MM.1S (cell line): ENCODE results near the gene ELP5.

ENCODE experiments used
- DNase-seq: peaks from one replicate; pipeline ENCODE4 v3.0.0-alpha.2; 2015
- H2AFZ ChIP-seq: fragments of 300-600 bp; sonication (generic); 2 replicates; pipeline ENCODE4 v1.6.0; 2016; ENCODE audit warnings: antibody characterized with exemption, low read length
- H3F3A ChIP-seq: fragments of 300-600 bp; sonication (generic); 2 replicates; pipeline ENCODE4 v1.6.1; 2016; ENCODE audit warnings: mild to moderate bottlenecking, antibody characterized with exemption, low read length, moderate library complexity, mixed read lengths; ENCODE audit not compliant: insufficient read depth
- H3K27ac ChIP-seq: fragments of 300-600 bp; sonication (generic); 2 replicates; pipeline ENCODE4 v1.5.1; 2016; ENCODE audit warnings: mild to moderate bottlenecking, low read length
- H3K27me3 ChIP-seq: fragments of 300-600 bp; sonication (generic); replicated peaks from 2 replicates; pipeline ENCODE4 v1.6.0; 2016; ENCODE audit warnings: low read length; ENCODE audit not compliant: insufficient read depth
- H3K36me3 ChIP-seq: fragments of 300-600 bp; sonication (generic); replicated peaks from 2 replicates; pipeline ENCODE4 v1.6.1; 2016; ENCODE audit warnings: mild to moderate bottlenecking, low read length, mixed read lengths; ENCODE audit not compliant: insufficient read depth
- H3K4me1 ChIP-seq: fragments of 300-600 bp; sonication (generic); 2 replicates; pipeline ENCODE4 v1.6.1; 2016; ENCODE audit warnings: low read length, mixed read lengths
- H3K4me2 ChIP-seq: fragments of 300-600 bp; sonication (generic); 2 replicates; pipeline ENCODE4 v1.6.0; 2016; ENCODE audit warnings: low read depth, low read length
- H3K4me3 ChIP-seq: fragments of 300-600 bp; sonication (generic); 2 replicates; pipeline ENCODE4 v1.5.1; 2016; ENCODE audit warnings: low read length, mixed read lengths
- H3K79me2 ChIP-seq: fragments of 300-600 bp; sonication (generic); 2 replicates; pipeline ENCODE4 v1.6.1; 2016; ENCODE audit warnings: mixed run types, low read length, mixed read lengths
- H3K9ac ChIP-seq: fragments of 300-600 bp; sonication (generic); 2 replicates; pipeline ENCODE4 v1.6.1; 2016; ENCODE audit warnings: low read length, mixed read lengths
- H3K9me2 ChIP-seq: fragments of 300-600 bp; sonication (generic); replicated peaks from 2 replicates; pipeline ENCODE4 v1.6.1; 2016; ENCODE audit warnings: mild to moderate bottlenecking, low read length, mixed read lengths; ENCODE audit not compliant: insufficient read depth
- H3K9me3 ChIP-seq: fragments of 300-600 bp; sonication (generic); replicated peaks from 2 replicates; pipeline ENCODE4 v1.6.1; 2016; ENCODE audit warnings: mild to moderate bottlenecking, low read length, mixed read lengths; ENCODE audit not compliant: insufficient read depth
- H4K20me1 ChIP-seq: fragments of 300-600 bp; sonication (generic); 2 replicates; pipeline ENCODE4 v1.6.1; 2016; ENCODE audit warnings: mild to moderate bottlenecking, low read length, moderate library complexity, mixed read lengths; ENCODE audit not compliant: insufficient read depth
- EZH2 ChIP-seq: fragments of 300-600 bp; sonication (generic); optimal IDR thresholded peaks from 2 replicates; pipeline ENCODE3; 2017; ENCODE audit warnings: low read depth, mild to moderate bottlenecking, antibody characterized with exemption, low read length, mixed read lengths
- EZH2phosphoT487 ChIP-seq: fragments of 300-600 bp; sonication (generic); IDR thresholded peaks from 2 replicates; pipeline ENCODE4 v1.6.1; 2018; ENCODE audit warnings: antibody characterized with exemption, low read length
- TF ChIP-seq, protein P1 (sequence below): fragments of 300-600 bp; sonication (generic); IDR thresholded peaks from 2 replicates; pipeline ENCODE4 v1.5.1; 2016; ENCODE audit warnings: antibody characterized with exemption, low read length, mixed read lengths

The ELP5 gene

GRCh38 chr17:7222093-7222971, 29.7 kb upstream of the ELP5 start:
- no peaks in the 10 kb centered on the region for H3K9me2 ChIP-seq
- no peak overlapping the region for H3K4me2 ChIP-seq
- H3K9ac ChIP-seq: no peak overlapping the region
- DNase-seq: no peak
- no peak overlapping the region for H3K4me3 ChIP-seq
- no peaks in the 10 kb centered on the region for H3K9me3 ChIP-seq
- no peak overlapping the region for H2AFZ ChIP-seq
- H3K27me3 ChIP-seq: no peaks in the 10 kb centered on the region
- H3K36me3 ChIP-seq: 0 out of 2 replicates have a peak, but pooled peaks cover 6% of the 10 kb centered on the region
- no peak overlapping the region for H3K27ac ChIP-seq
- TF ChIP-seq EZH2phosphoT487 (no peak), EZH2 (no peak)
- TF ChIP-seq, protein P1, sequence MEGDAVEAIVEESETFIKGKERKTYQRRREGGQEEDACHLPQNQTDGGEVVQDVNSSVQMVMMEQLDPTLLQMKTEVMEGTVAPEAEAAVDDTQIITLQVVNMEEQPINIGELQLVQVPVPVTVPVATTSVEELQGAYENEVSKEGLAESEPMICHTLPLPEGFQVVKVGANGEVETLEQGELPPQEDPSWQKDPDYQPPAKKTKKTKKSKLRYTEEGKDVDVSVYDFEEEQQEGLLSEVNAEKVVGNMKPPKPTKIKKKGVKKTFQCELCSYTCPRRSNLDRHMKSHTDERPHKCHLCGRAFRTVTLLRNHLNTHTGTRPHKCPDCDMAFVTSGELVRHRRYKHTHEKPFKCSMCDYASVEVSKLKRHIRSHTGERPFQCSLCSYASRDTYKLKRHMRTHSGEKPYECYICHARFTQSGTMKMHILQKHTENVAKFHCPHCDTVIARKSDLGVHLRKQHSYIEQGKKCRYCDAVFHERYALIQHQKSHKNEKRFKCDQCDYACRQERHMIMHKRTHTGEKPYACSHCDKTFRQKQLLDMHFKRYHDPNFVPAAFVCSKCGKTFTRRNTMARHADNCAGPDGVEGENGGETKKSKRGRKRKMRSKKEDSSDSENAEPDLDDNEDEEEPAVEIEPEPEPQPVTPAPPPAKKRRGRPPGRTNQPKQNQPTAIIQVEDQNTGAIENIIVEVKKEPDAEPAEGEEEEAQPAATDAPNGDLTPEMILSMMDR: no peak
- H4K20me1 ChIP-seq: no peaks in the 10 kb centered on the region
- H3F3A ChIP-seq: no peaks in the 10 kb centered on the region
- H3K79me2 ChIP-seq: peaks cover 35% of the 10 kb centered on the region
- H3K4me1 ChIP-seq: peaks cover 12% of the 10 kb centered on the region

DNA sequence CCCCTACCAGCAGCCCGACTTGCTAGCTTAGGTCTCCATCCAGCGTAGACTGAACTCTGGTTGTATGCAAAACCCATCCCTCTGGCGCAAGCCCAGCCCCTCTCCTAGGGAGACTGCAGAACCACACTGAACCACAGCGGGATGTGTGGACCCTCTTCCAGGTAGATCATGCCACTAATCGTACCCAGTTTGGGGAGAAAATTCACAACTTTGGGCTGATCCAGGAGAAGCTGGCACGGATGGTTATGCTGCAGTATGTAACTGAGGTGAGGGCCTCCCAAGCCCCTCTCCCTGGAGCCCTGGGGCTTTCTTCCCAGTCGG, 29.1 kb upstream of the ELP5 start:
- H3F3A ChIP-seq: no peaks in the 10 kb centered on the region
- DNase-seq: no peak
- H3K36me3 ChIP-seq: 0 out of 2 replicates have a peak, but pooled peaks cover 6% of the 10 kb centered on the region
- no peak overlapping the region for H3K27ac ChIP-seq
- no peaks in the 10 kb centered on the region for H3K9me2 ChIP-seq
- no peak overlapping the region for H3K4me2 ChIP-seq
- H3K9ac ChIP-seq: no peak overlapping the region
- H3K27me3 ChIP-seq: no peaks in the 10 kb centered on the region
- H4K20me1 ChIP-seq: no peaks in the 10 kb centered on the region
- H3K79me2 ChIP-seq: peaks cover 35% of the 10 kb centered on the region
- H3K9me3 ChIP-seq: no peaks in the 10 kb centered on the region
- H3K4me1 ChIP-seq: peaks cover 12% of the 10 kb centered on the region
- no peak overlapping the region for H2AFZ ChIP-seq
- no peak overlapping the region for H3K4me3 ChIP-seq
- no peak for TF ChIP-seq EZH2phosphoT487
- TF ChIP-seq, protein P1: no peak
- TF ChIP-seq EZH2: no peak

- Histone ChIP-seq H3K4me3 (no peak overlapping the region), H2AFZ (no peak overlapping the region), H3F3A (no peaks in the 10 kb centered on the region), H3K9me2 (no peaks in the 10 kb centered on the region), H3K27ac (no peak overlapping the region), H3K4me1 (peaks cover 12% of the 10 kb centered on the region), H3K9ac (no peak overlapping the region), H3K79me2 (peaks cover 35% of the 10 kb centered on the region), H3K9me3 (no peaks in the 10 kb centered on the region), H4K20me1 (no peaks in the 10 kb centered on the region), H3K36me3 (0 out of 2 replicates have a peak, but pooled peaks cover 6% of the 10 kb centered on the region), H3K4me2 (no peak overlapping the region), H3K27me3 (no peaks in the 10 kb centered on the region)
- TF ChIP-seq EZH2 (no peak), EZH2phosphoT487 (no peak)
- TF ChIP-seq, protein P1: no peak
- DNase-seq: no peak
Measured at GRCh38 chr17:7223375-7223774, 28.6 kb upstream of the ELP5 start.
